HFFc6 (cell line): ENCODE data around the gene HOXD4. TPM values are rescaled to one million over a fixed set of nuclear protein-coding genes. Genes with fewer than 3 reads are reported as not detected.

Source experiments
- DNase-seq: peaks from one replicate; pipeline ENCODE4 v3.0.0-alpha.2; 2018
- H3K27ac Mint-ChIP-seq: 2 replicates; pipeline ENCODE4 v1.8.0; 2020; ENCODE audit warnings: mild to moderate bottlenecking, mixed read lengths
- H3K27me3 Mint-ChIP-seq: 2 replicates; pipeline ENCODE4 v1.8.0; 2021; ENCODE audit warnings: mild to moderate bottlenecking, moderate library complexity, mixed read lengths; ENCODE audit not compliant: insufficient read depth
- H3K36me3 Mint-ChIP-seq: 2 replicates; pipeline ENCODE4 v1.8.0; 2021; ENCODE audit warnings: low read depth, mixed read lengths
- H3K4me1 Mint-ChIP-seq: 2 replicates; pipeline ENCODE4 v1.8.0; 2020; ENCODE audit warnings: low read depth, mixed read lengths
- H3K4me3 Mint-ChIP-seq: 2 replicates; pipeline ENCODE4 v1.8.0; 2020; ENCODE audit warnings: mild to moderate bottlenecking, moderate library complexity, mixed read lengths
- H3K9me3 Mint-ChIP-seq: 2 replicates; pipeline ENCODE4 v1.8.0; 2020; ENCODE audit warnings: mild to moderate bottlenecking, mixed read lengths
- CTCF ChIP-seq: fragments of 200-600 bp; sonication (generic); IDR thresholded peaks from 2 replicates; pipeline ENCODE4 v1.5.0; 2021; ENCODE audit warnings: antibody characterized with exemption, mild to moderate bottlenecking
- total RNA-seq, 6 experiments: library from RNA; stranded (reverse); fragmentation: NEBNext Ultra II Directional; extraction: Animal tissue kit (Norgen Biotek cat#: 25700); gene quantifications; 2 replicates in 1 of 6; 3 replicates in 5 of 6; pipeline ENCODE4 v1.2.3, GENCODE V29; 2021

The HOXD4 gene
- total RNA-seq, 6 experiments from 2014 or later: 0.40 to 0.69 (median 0.57) TPM; not detected in 2

DNA sequence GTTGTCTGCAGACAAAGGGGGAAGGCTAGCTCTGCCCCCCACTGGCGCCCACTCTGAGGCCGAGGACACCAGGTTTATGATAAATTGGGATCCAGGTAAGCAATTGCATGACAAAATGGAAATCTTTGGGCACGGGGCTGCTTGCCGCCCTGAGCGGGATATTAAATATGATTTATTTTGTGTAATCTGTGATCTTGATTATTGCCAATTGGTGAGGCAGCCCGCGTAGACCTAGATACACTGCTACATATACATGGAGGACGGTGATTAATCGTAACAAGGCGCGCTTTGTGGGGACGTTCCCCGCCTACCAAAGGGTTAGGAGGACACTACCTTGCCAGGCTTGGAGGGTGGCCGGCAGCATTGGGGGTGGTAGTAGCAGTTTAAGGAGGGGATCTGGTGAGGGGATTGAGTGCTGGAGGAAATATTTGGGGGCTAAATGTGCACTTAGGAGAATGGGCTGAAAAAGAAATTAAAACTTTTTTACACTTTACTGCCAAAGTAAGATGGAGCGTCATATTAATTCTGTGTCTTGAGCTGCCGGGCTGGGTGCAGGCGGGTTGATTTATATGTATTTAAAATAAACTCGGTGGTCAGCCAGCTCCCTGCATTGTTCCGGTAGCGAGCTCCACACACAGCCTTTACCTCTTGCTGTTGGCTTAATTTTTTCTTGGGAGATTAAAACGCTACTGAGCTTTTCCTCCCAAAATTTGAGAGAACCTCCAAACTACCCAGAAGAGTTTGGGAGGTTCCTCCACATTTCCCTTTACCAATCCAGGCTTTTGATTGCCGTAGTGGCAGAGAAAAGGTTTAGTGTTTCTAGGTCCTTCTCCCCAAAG, 9.9 kb downstream of the HOXD4 start:
- peaks cover 84% of the 10 kb centered on the region for H3K27me3 Mint-ChIP-seq

GRCh38 chr2:176161825-176162626, 10.7 kb downstream of the HOXD4 start:
- peaks cover 83% of the 10 kb centered on the region for H3K27me3 Mint-ChIP-seq
- DNase-seq: peak; percentile 31
- TF ChIP-seq CTCF: no peak
- peaks cover 31% of the 10 kb centered on the region for H3K4me1 Mint-ChIP-seq
- H3K9me3 Mint-ChIP-seq: peaks cover 8% of the 10 kb centered on the region
- peak overlapping the region; percentile 85 for H3K4me3 Mint-ChIP-seq
- H3K36me3 Mint-ChIP-seq: peaks cover 8% of the 10 kb centered on the region; the same call in 1 of the 2 replicates
- no peak overlapping the region for H3K27ac Mint-ChIP-seq

More for the DNA sequence above, 9.9 kb downstream of the HOXD4 start:
- no peak for DNase-seq
- Mint-ChIP-seq H3K4me3 (peak overlapping the region; percentile 85), H3K36me3 (peaks cover 8% of the 10 kb centered on the region; the same call in 1 of the 2 replicates), H3K9me3 (peaks cover 8% of the 10 kb centered on the region), H3K4me1 (peaks cover 31% of the 10 kb centered on the region), H3K27ac (no peak overlapping the region)
- no peak for TF ChIP-seq CTCF

- Mint-ChIP-seq H3K36me3 (peaks cover 8% of the 10 kb centered on the region; the same call in 1 of the 2 replicates), H3K4me3 (no peak overlapping the region), H3K4me1 (peaks cover 22% of the 10 kb centered on the region), H3K27me3 (peaks cover 76% of the 10 kb centered on the region), H3K27ac (no peak overlapping the region), H3K9me3 (peaks cover 8% of the 10 kb centered on the region)
- TF ChIP-seq CTCF: no peak
- DNase-seq: no peak
Measured at GRCh38 chr2:176162911-176163671, 11.7 kb downstream of the HOXD4 start.

DNA sequence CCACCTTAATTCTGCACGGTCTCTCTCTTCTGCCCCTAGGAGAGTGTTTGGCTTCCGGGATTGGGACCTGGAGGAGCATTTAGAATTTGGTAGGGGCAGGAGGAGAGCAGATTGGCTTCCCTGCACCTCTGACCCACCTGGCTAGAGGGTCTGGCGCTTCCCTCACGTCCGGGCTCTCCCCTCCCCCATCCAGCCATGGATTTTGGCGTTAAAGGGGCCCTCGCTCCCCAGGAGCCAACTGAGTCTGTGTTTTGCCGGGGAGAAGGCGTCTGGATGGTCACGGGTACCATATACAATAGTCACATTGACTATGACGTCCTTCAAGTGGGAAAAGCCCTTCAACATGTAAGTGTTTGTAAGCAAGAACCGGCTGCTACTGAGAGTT, 12.3 kb downstream of the HOXD4 start:
- H3K36me3 Mint-ChIP-seq: peaks cover 8% of the 10 kb centered on the region; the same call in 1 of the 2 replicates

More for the DNA sequence above, 12.3 kb downstream of the HOXD4 start:
- TF ChIP-seq CTCF: no peak
- Mint-ChIP-seq H3K9me3 (peaks cover 8% of the 10 kb centered on the region), H3K4me3 (no peak overlapping the region), H3K4me1 (peaks cover 16% of the 10 kb centered on the region), H3K27me3 (peaks cover 70% of the 10 kb centered on the region), H3K27ac (no peak overlapping the region)
- DNase-seq: no peak
